Glutamatergic neuron (in vitro differentiated cells): ENCODE data around the gene PCDH9. TPM values are rescaled to one million over a fixed set of nuclear protein-coding genes. Genes with fewer than 3 reads are reported as not detected.

Source experiments
- DNase-seq: peaks from one replicate; pipeline ENCODE4 v3.0.0; 2022
- H3K27ac Mint-ChIP-seq: one replicate; pipeline ENCODE4 v1.8.0; 2020; ENCODE audit warnings: mild to moderate bottlenecking, mixed read lengths, inconsistent platforms; ENCODE audit not compliant: unreplicated experiment
- H3K27me3 Mint-ChIP-seq: one replicate; pipeline ENCODE4 v1.8.0; 2020; ENCODE audit warnings: mild to moderate bottlenecking, moderate library complexity, mixed read lengths, inconsistent platforms; ENCODE audit not compliant: unreplicated experiment
- H3K36me3 Mint-ChIP-seq: one replicate; pipeline ENCODE4 v1.8.0; 2020; ENCODE audit warnings: mild to moderate bottlenecking, mixed read lengths, inconsistent platforms; ENCODE audit not compliant: unreplicated experiment
- H3K4me1 Mint-ChIP-seq: one replicate; pipeline ENCODE4 v1.8.0; 2020; ENCODE audit warnings: mild to moderate bottlenecking, low read depth, mixed read lengths, inconsistent platforms; ENCODE audit not compliant: unreplicated experiment
- H3K4me3 Mint-ChIP-seq: one replicate; pipeline ENCODE4 v1.8.0; 2020; ENCODE audit warnings: mild to moderate bottlenecking, mixed read lengths, inconsistent platforms; ENCODE audit not compliant: unreplicated experiment
- H3K9me3 Mint-ChIP-seq: one replicate; pipeline ENCODE4 v1.8.0; 2020; ENCODE audit warnings: mild to moderate bottlenecking, moderate library complexity, mixed read lengths, inconsistent platforms; ENCODE audit not compliant: unreplicated experiment
- CTCF ChIP-seq: fragments of 200-600 bp; sonication (generic); IDR thresholded peaks from one replicate; pipeline ENCODE4 v1.5.0; 2021; ENCODE audit not compliant: partially characterized antibody, unreplicated experiment
- total RNA-seq: library from RNA; stranded (reverse); fragmentation: NEBNext Ultra II Directional; extraction: Animal tissue kit (Norgen Biotek cat#: 25700); gene quantifications from one replicate; pipeline ENCODE4 v1.2.1, GENCODE V29; 2021; ENCODE audit not compliant: unreplicated experiment

The PCDH9 gene
- total RNA-seq, 1 donor from 2014 or later = 43.3 TPM

- Mint-ChIP-seq H3K9me3 (peaks cover 2% of the 10 kb centered on the region), H3K4me3 (no peak overlapping the region), H3K27ac (no peak overlapping the region), H3K4me1 (peaks cover 12% of the 10 kb centered on the region), H3K27me3 (no peaks in the 10 kb centered on the region), H3K36me3 (peaks cover 4% of the 10 kb centered on the region)
- TF ChIP-seq CTCF = no peak
- no peak for DNase-seq
Measured at GRCh38 chr13:67228916-67229315, 1.2 kb downstream of the PCDH9 start.

- H3K27ac Mint-ChIP-seq = no peak overlapping the region
- peaks cover 15% of the 10 kb centered on the region for H3K4me1 Mint-ChIP-seq
- no peaks in the 10 kb centered on the region for H3K27me3 Mint-ChIP-seq
- peaks cover 2% of the 10 kb centered on the region for H3K9me3 Mint-ChIP-seq
- H3K36me3 Mint-ChIP-seq = peaks cover 4% of the 10 kb centered on the region
- TF ChIP-seq CTCF = no peak
- no peak overlapping the region for H3K4me3 Mint-ChIP-seq
- no peak for DNase-seq
Measured at GRCh38 chr13:67228031-67228430, 2.1 kb downstream of the PCDH9 start.

GRCh38 chr13:67227131-67227983 is 2.8 kb downstream of the PCDH9 start:
- peaks cover 16% of the 10 kb centered on the region for H3K4me1 Mint-ChIP-seq
- H3K4me3 Mint-ChIP-seq = no peak overlapping the region
- peaks cover 4% of the 10 kb centered on the region for H3K36me3 Mint-ChIP-seq
- H3K9me3 Mint-ChIP-seq = peaks cover 2% of the 10 kb centered on the region
- no peaks in the 10 kb centered on the region for H3K27me3 Mint-ChIP-seq
- no peak overlapping the region for H3K27ac Mint-ChIP-seq
- no peak for DNase-seq
- TF ChIP-seq CTCF = no peak

- H3K27ac Mint-ChIP-seq = no peak overlapping the region
- H3K27me3 Mint-ChIP-seq = no peaks in the 10 kb centered on the region
- no peak for TF ChIP-seq CTCF
- H3K4me1 Mint-ChIP-seq = peaks cover 22% of the 10 kb centered on the region
- peaks cover 4% of the 10 kb centered on the region for H3K36me3 Mint-ChIP-seq
- DNase-seq = no peak
- no peak overlapping the region for H3K4me3 Mint-ChIP-seq
- peaks cover 2% of the 10 kb centered on the region for H3K9me3 Mint-ChIP-seq
Measured at GRCh38 chr13:67226696-67227095, 3.4 kb downstream of the PCDH9 start.
